Left ventricle myocardium inferior (tissue), 1 donor: ENCODE results near the gene LYPD1. TPM values are rescaled to one million over a fixed set of nuclear protein-coding genes. Genes with fewer than 3 reads are reported as not detected.
"Not testable (repeated sequence)": the region's sequence is repeated elsewhere in the genome, so short reads cannot be mapped to it uniquely, and the experiment has no call there.

ENCODE experiments used
- DNase-seq: peaks from one replicate; pipeline ENCODE4 v3.0.0-alpha.2; 2020
- H3K27ac ChIP-seq: fragments of 200-600 bp; replicated peaks from 2 replicates; pipeline ENCODE4 v1.8.0; 2021
- H3K27me3 ChIP-seq: fragments of 200-600 bp; 2 replicates; pipeline ENCODE4 v1.8.0; 2021; ENCODE audit warnings: low read depth
- H3K36me3 ChIP-seq: fragments of 200-600 bp; 2 replicates; pipeline ENCODE4 v1.8.0; 2021
- H3K4me1 ChIP-seq: fragments of 200-600 bp; 2 replicates; pipeline ENCODE4 v1.8.0; 2021
- H3K4me3 ChIP-seq: fragments of 200-600 bp; 2 replicates; pipeline ENCODE4 v1.8.0; 2021; ENCODE audit warnings: mild to moderate bottlenecking, moderate library complexity
- H3K9me3 ChIP-seq: fragments of 200-600 bp; replicated peaks from 2 replicates; pipeline ENCODE4 v1.8.0; 2021
- CTCF ChIP-seq: fragments of 200-600 bp; IDR thresholded peaks from 2 replicates; pipeline ENCODE4 v1.8.0; 2021; ENCODE audit warnings: antibody characterized with exemption, mild to moderate bottlenecking, borderline replicate concordance
- intact Hi-C: fragments of 100-400 bp; cut with micrococcal nuclease; formaldehyde crosslinking; loops from one replicate; pipeline ENCODE4 v1.11.0; 2022
- total RNA-seq: library from RNA; stranded (reverse); fragmentation: NEBNext Ultra II Directional; extraction: Animal tissue kit (Norgen Biotek cat#: 25700); gene quantifications from one replicate; pipeline ENCODE4 v1.2.1, GENCODE V29; 2021
- donor health status: DM: no; HTN: yes; CAD: no; lungs with severe emphysema.

The LYPD1 gene
- total RNA-seq, 1 donor from 2014 or later = not detected

GRCh38 chr2:132701810-132702209 is 31.8 kb upstream of the LYPD1 start:
- Histone ChIP-seq H3K4me1 (no peaks in the 10 kb centered on the region), H3K27me3 (no peaks in the 10 kb centered on the region)

GRCh38 chr2:132699802-132700201 is 29.8 kb upstream of the LYPD1 start:
- H3K9me3 ChIP-seq, intact Hi-C loops, H3K27me3 ChIP-seq, H3K27ac ChIP-seq, H3K36me3 ChIP-seq, DNase-seq, H3K4me3 ChIP-seq, H3K4me1 ChIP-seq: not testable (repeated sequence)

More at GRCh38 chr2:132701810-132702209, 31.8 kb upstream of the LYPD1 start:
- no peak overlapping the region for H3K4me3 ChIP-seq
- H3K36me3 ChIP-seq = no peaks in the 10 kb centered on the region
- no peak for DNase-seq
- no peak for TF ChIP-seq CTCF
- H3K9me3 ChIP-seq = no peaks in the 10 kb centered on the region
- intact Hi-C loops = no loop called here
- no peak overlapping the region for H3K27ac ChIP-seq

- intact Hi-C loops, H3K9me3 ChIP-seq, H3K27me3 ChIP-seq, DNase-seq, H3K36me3 ChIP-seq, H3K4me1 ChIP-seq, H3K27ac ChIP-seq, H3K4me3 ChIP-seq: not testable (repeated sequence)
These were observed 28.3 kb upstream of the LYPD1 start for GRCh38 chr2:132698347-132698746.

- Histone ChIP-seq H3K4me1 (no peaks in the 10 kb centered on the region), H3K9me3 (no peaks in the 10 kb centered on the region), H3K36me3 (no peaks in the 10 kb centered on the region), H3K4me3 (no peak overlapping the region), H3K27me3 (no peaks in the 10 kb centered on the region), H3K27ac (no peak overlapping the region)
- no peak for TF ChIP-seq CTCF
- DNase-seq = no peak
- intact Hi-C loops = no loop called here
These were observed 27.7 kb upstream of the LYPD1 start for GRCh38 chr2:132697556-132698205.

- intact Hi-C loops = no loop called here
- no peak overlapping the region for H3K4me3 ChIP-seq
- no peak overlapping the region for H3K27ac ChIP-seq
- no peak for DNase-seq
- no peak for TF ChIP-seq CTCF
- H3K4me1 ChIP-seq = no peaks in the 10 kb centered on the region
- no peaks in the 10 kb centered on the region for H3K9me3 ChIP-seq
- H3K27me3 ChIP-seq = no peaks in the 10 kb centered on the region
- H3K36me3 ChIP-seq = no peaks in the 10 kb centered on the region
These were observed 22.8 kb upstream of the LYPD1 start for GRCh38 chr2:132692816-132693215.

GRCh38 chr2:132691556-132691955 is 21.6 kb upstream of the LYPD1 start:
- no peak for TF ChIP-seq CTCF
- H3K9me3 ChIP-seq = no peaks in the 10 kb centered on the region
- H3K27me3 ChIP-seq = no peaks in the 10 kb centered on the region
- no peaks in the 10 kb centered on the region for H3K36me3 ChIP-seq
- no peak overlapping the region for H3K4me3 ChIP-seq
- H3K4me1 ChIP-seq = no peaks in the 10 kb centered on the region
- intact Hi-C loops = no loop called here
- no peak overlapping the region for H3K27ac ChIP-seq
- no peak for DNase-seq
